Activated B cell treated with CpG ODN at 0.5 μM for 24 hours (primary cell): ENCODE data around the gene DISC1. TPM values are rescaled to one million over a fixed set of nuclear protein-coding genes. Genes with fewer than 3 reads are reported as not detected.
"Not testable (repeated sequence)": the region's sequence is repeated elsewhere in the genome, so short reads cannot be mapped to it uniquely, and the experiment has no call there.

Source experiments
- ATAC-seq: fragments of 200-7000 bp; cut with Tn5 transposase; one replicate; pipeline ENCODE4 v1.10.0; 2021; ENCODE audit warnings: low read depth, mild to moderate bottlenecking, moderate library complexity
- CTCF ChIA-PET: fragments of 350-600 bp; sonication (Branson Sonifier 250); formaldehyde crosslinking; loops from one replicate; lab custom pipeline; 2021; ENCODE audit warnings: antibody characterized with exemption; lab: Charles Lee
- POLR2A ChIA-PET: fragments of 350-600 bp; sonication (Branson Sonifier 250); formaldehyde crosslinking; loops from one replicate; lab custom pipeline; 2021; ENCODE audit warnings: antibody characterized with exemption; lab: Charles Lee
- DNase-seq: peaks from one replicate; pipeline ENCODE4 v3.0.0; 2022
- H3K27ac Mint-ChIP-seq: one replicate; pipeline ENCODE4 v1.8.0; 2020; ENCODE audit warnings: mixed read lengths
- H3K27me3 Mint-ChIP-seq: one replicate; pipeline ENCODE4 v1.8.0; 2021; ENCODE audit warnings: mixed read lengths
- H3K36me3 Mint-ChIP-seq: one replicate; pipeline ENCODE4 v1.8.0; 2021; ENCODE audit warnings: low read depth, mixed read lengths
- H3K4me1 Mint-ChIP-seq: one replicate; pipeline ENCODE4 v1.8.0; 2021; ENCODE audit warnings: mixed read lengths
- H3K4me3 Mint-ChIP-seq: one replicate; pipeline ENCODE4 v1.8.0; 2020; ENCODE audit warnings: mild to moderate bottlenecking, mixed read lengths
- H3K9me3 Mint-ChIP-seq: one replicate; pipeline ENCODE4 v1.8.0; 2020; ENCODE audit warnings: mixed read lengths
- CTCF ChIP-seq: fragments of 200-600 bp; IDR thresholded peaks from one replicate; pipeline ENCODE4 v1.8.0; 2022; ENCODE audit warnings: antibody characterized with exemption, mild to moderate bottlenecking
- intact Hi-C: fragments of 100-400 bp; cut with micrococcal nuclease; formaldehyde crosslinking; loops from one replicate; pipeline ENCODE4 v1.15.1; 2024
- total RNA-seq: library from RNA; stranded (reverse); gene quantifications from 2 replicates; pipeline ENCODE4 v1.2.3, GENCODE V29; 2022

Gene DISC1
- total RNA-seq, 1 donor from 2014 or later = 2.4 TPM

- no peaks in the 10 kb centered on the region for H3K36me3 Mint-ChIP-seq
- CTCF ChIA-PET = interaction anchor here (1.3 kb wide), 1 partner anchor 26 kb away, joined by 3 read pairs; no protein-coding TSS in a partner anchor
These were observed 155.3 kb downstream of the DISC1 start for GRCh38 chr1:231781892-231782291.

GRCh38 chr1:231785073-231785472 is 158.5 kb downstream of the DISC1 start:
- intact Hi-C loops, DNase-seq, H3K4me3 Mint-ChIP-seq, H3K27me3 Mint-ChIP-seq, ATAC-seq, H3K9me3 Mint-ChIP-seq, H3K36me3 Mint-ChIP-seq, H3K27ac Mint-ChIP-seq, H3K4me1 Mint-ChIP-seq, POLR2A ChIA-PET: not testable (repeated sequence)
- CTCF ChIA-PET = interaction anchor here (1.2 kb wide), 1 partner anchor 29 kb away, joined by 4 read pairs; no protein-coding TSS in a partner anchor

More at GRCh38 chr1:231781892-231782291, 155.3 kb downstream of the DISC1 start:
- ATAC-seq (no peak), DNase-seq (no peak)
- peaks cover 16% of the 10 kb centered on the region for H3K4me1 Mint-ChIP-seq
- POLR2A ChIA-PET = no interaction called here
- H3K27me3 Mint-ChIP-seq = no peaks in the 10 kb centered on the region
- intact Hi-C loops = no loop called here
- no peaks in the 10 kb centered on the region for H3K9me3 Mint-ChIP-seq
- H3K27ac Mint-ChIP-seq = no peak overlapping the region
- no peak overlapping the region for H3K4me3 Mint-ChIP-seq
- TF ChIP-seq CTCF = no peak

DNA sequence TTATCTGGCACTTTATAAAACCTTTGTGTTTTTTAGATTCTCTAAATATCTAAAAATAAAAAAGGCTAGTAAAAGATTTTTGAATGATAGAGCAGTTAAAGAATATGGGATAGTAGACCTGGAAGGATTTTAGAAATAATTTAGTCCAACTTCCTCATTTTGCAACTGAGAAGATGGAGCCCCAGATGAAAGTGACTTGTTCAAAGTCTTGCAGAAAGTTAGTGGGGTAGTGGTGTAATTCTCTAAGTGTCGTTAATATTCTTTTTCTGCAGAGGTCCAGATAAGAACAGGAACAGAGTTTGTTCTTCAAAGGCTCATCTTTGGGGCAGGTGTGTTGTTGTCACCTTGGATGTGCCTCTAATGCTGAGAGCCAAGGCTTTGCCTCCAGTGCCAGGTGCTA is 159.5 kb downstream of the DISC1 start:
- H3K4me1 Mint-ChIP-seq = peaks cover 8% of the 10 kb centered on the region
- no peak overlapping the region for H3K27ac Mint-ChIP-seq
- no peak overlapping the region for H3K4me3 Mint-ChIP-seq
- TF ChIP-seq CTCF = no peak
- DNase-seq = no peak
- ChIA-PET POLR2A (no interaction called here), CTCF (no interaction called here)
- intact Hi-C loops = no loop called here
- no peak for ATAC-seq
- H3K27me3 Mint-ChIP-seq = no peaks in the 10 kb centered on the region
- no peaks in the 10 kb centered on the region for H3K9me3 Mint-ChIP-seq
- H3K36me3 Mint-ChIP-seq = no peaks in the 10 kb centered on the region

- no peak for ATAC-seq
- H3K4me3 Mint-ChIP-seq = no peak overlapping the region
- no peak for TF ChIP-seq CTCF
- no peak overlapping the region for H3K27ac Mint-ChIP-seq
- ChIA-PET CTCF (no interaction called here), POLR2A (no interaction called here)
- intact Hi-C loops = no loop called here
- no peaks in the 10 kb centered on the region for H3K36me3 Mint-ChIP-seq
- no peaks in the 10 kb centered on the region for H3K4me1 Mint-ChIP-seq
- H3K27me3 Mint-ChIP-seq = no peaks in the 10 kb centered on the region
- no peaks in the 10 kb centered on the region for H3K9me3 Mint-ChIP-seq
- no peak for DNase-seq
These were observed 166.0 kb downstream of the DISC1 start for GRCh38 chr1:231792634-231793033.

DNA sequence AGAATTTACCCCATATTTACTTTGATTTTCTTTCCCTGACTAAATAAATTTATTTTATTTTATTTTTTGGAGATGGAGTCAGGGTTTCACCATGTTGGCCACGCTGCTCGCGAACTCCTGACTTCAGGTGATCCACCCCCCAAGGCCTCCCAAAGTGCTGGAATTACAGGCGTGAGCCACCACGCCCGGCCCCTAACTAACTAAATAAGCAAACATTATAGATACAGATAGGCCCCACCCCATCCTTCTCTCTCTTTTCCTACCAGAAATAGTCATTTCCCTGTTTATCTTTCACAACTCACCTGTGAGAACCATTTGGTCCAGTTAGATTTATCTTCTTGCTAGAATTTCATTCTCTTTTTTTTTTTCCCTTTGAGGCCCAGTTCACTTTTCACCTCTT is 167.3 kb downstream of the DISC1 start:
- H3K27ac Mint-ChIP-seq = no peak overlapping the region
- no peaks in the 10 kb centered on the region for H3K9me3 Mint-ChIP-seq
- POLR2A ChIA-PET = no interaction called here
- H3K4me3 Mint-ChIP-seq = no peak overlapping the region
- no peaks in the 10 kb centered on the region for H3K36me3 Mint-ChIP-seq
- CTCF ChIA-PET = no interaction called here
- ATAC-seq = no peak
- H3K27me3 Mint-ChIP-seq = no peaks in the 10 kb centered on the region
- no peaks in the 10 kb centered on the region for H3K4me1 Mint-ChIP-seq
- intact Hi-C loops = no loop called here
- no peak for DNase-seq
- no peak for TF ChIP-seq CTCF

GRCh38 chr1:231796141-231796540 is 169.6 kb downstream of the DISC1 start:
- CTCF ChIA-PET = no interaction called here
- H3K36me3 Mint-ChIP-seq = no peaks in the 10 kb centered on the region
- no peaks in the 10 kb centered on the region for H3K9me3 Mint-ChIP-seq

More at GRCh38 chr1:231796141-231796540, 169.6 kb downstream of the DISC1 start:
- no peak overlapping the region for H3K4me3 Mint-ChIP-seq
- DNase-seq = no peak
- H3K27me3 Mint-ChIP-seq = no peaks in the 10 kb centered on the region
- H3K27ac Mint-ChIP-seq = no peak overlapping the region
- no peak for TF ChIP-seq CTCF
- POLR2A ChIA-PET = no interaction called here
- no peaks in the 10 kb centered on the region for H3K4me1 Mint-ChIP-seq
- no peak for ATAC-seq
- intact Hi-C loops = no loop called here
